Breast epithelium (tissue), 4 donors: ENCODE measurements around the gene CTDSPL. TPM values are rescaled to one million over a fixed set of nuclear protein-coding genes. Genes with fewer than 3 reads are reported as not detected.

Source experiments
- DNase-seq, 2 donors: peaks; one replicate each; pipeline ENCODE4 v3.0.0-alpha.2; 2019; ENCODE audit warnings: low spot score in 2 of 2
- H3K27ac ChIP-seq, 2 donors: fragments of 200-600 bp; sonication (generic) in 1 of 2; one replicate each; pipeline ENCODE4 v1.5.1; 2016 to 2019; ENCODE audit warnings: mild to moderate bottlenecking in 1 of 2
- H3K27me3 ChIP-seq, 2 donors: fragments of 200-600 bp; sonication (generic) in 1 of 2; one replicate each; pipeline versions ENCODE4 v1.5.1 to v1.6.0; 2017 to 2019; ENCODE audit warnings: control low read depth in 1 of 2, mild to moderate bottlenecking in 1 of 2
- H3K36me3 ChIP-seq: fragments of 200-600 bp; one replicate; pipeline ENCODE4 v1.5.1; 2019
- H3K4me1 ChIP-seq, 2 donors: fragments of 200-600 bp; sonication (generic); one replicate each; pipeline ENCODE4 v1.5.1; 2016 to 2019; ENCODE audit warnings: control low read depth in 1 of 2
- H3K4me3 ChIP-seq, 3 donors: fragments of 200-600 bp; sonication (generic); 1 replicate in 2 of 3; 2 replicates in 1 of 3; pipeline ENCODE4 v1.5.1; 2016 to 2019; ENCODE audit warnings: mild to moderate bottlenecking in 3 of 3, moderate library complexity in 2 of 3
- H3K9me3 ChIP-seq, 2 donors: fragments of 200-600 bp; sonication (generic) in 1 of 2; one replicate each; pipeline ENCODE4 v1.5.1; 2016 to 2019; ENCODE audit warnings: control low read depth in 1 of 2
- POLR2A ChIP-seq: fragments of 450-650 bp; IDR thresholded peaks from one replicate; pipeline ENCODE4 v1.6.1; 2016; ENCODE audit warnings: antibody characterized with exemption, mild to moderate bottlenecking, moderate library complexity
- POLR2AphosphoS5 ChIP-seq, 3 donors: sonication (generic); formaldehyde crosslinking; IDR thresholded peaks; one replicate each; pipeline ENCODE4 v1.6.1; 2017; ENCODE audit warnings: antibody characterized with exemption in 3 of 3
- intact Hi-C: fragments of 100-400 bp; cut with DNase I; formaldehyde crosslinking; loops from one replicate; pipeline ENCODE4 v1.15.1; 2023; ENCODE audit warnings: low total_unique reads
- total RNA-seq, 3 donors: library from RNA; depleted of rRNA; stranded (reverse); fragments of >200 nt; gene quantifications; one replicate each; pipeline ENCODE4 v1.1.0, GENCODE V29; 2016
- TF ChIP-seq, protein P1 (sequence below), 3 donors: fragments of 450-650 bp; IDR thresholded peaks; one replicate each; pipeline ENCODE4 v1.5.1; 2016 to 2017; ENCODE audit warnings: antibody characterized with exemption in 3 of 3, mild to moderate bottlenecking in 3 of 3, moderate library complexity in 3 of 3

The CTDSPL gene
- total RNA-seq, 3 donors from 2014 or later, result 40.0 to 80.8 (median 63.1) TPM

- TF ChIP-seq POLR2AphosphoS5 (IDR thresholded peaks at IDR 0.05), result no peak
- TF ChIP-seq POLR2A, result no peak
- TF ChIP-seq, protein P1, sequence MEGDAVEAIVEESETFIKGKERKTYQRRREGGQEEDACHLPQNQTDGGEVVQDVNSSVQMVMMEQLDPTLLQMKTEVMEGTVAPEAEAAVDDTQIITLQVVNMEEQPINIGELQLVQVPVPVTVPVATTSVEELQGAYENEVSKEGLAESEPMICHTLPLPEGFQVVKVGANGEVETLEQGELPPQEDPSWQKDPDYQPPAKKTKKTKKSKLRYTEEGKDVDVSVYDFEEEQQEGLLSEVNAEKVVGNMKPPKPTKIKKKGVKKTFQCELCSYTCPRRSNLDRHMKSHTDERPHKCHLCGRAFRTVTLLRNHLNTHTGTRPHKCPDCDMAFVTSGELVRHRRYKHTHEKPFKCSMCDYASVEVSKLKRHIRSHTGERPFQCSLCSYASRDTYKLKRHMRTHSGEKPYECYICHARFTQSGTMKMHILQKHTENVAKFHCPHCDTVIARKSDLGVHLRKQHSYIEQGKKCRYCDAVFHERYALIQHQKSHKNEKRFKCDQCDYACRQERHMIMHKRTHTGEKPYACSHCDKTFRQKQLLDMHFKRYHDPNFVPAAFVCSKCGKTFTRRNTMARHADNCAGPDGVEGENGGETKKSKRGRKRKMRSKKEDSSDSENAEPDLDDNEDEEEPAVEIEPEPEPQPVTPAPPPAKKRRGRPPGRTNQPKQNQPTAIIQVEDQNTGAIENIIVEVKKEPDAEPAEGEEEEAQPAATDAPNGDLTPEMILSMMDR (IDR thresholded peaks at IDR 0.05), result no peak
- Histone ChIP-seq H3K9me3 (no peaks in the 10 kb centered on the region), H3K36me3 (no peaks in the 10 kb centered on the region), H3K4me1 (peaks cover 6 to 12% of the 10 kb centered on the region in 2 donors), H3K27ac (no peak overlapping the region), H3K4me3 (no peak overlapping the region), H3K27me3 (no peaks in the 10 kb centered on the region)
- intact Hi-C loops, result no loop called here
- no peak for DNase-seq
These were observed 64.9 kb downstream of the CTDSPL start for GRCh38 chr3:37926611-37927010.

- intact Hi-C loops, result no loop called here
- Histone ChIP-seq H3K9me3 (no peaks in the 10 kb centered on the region), H3K27me3 (no peaks in the 10 kb centered on the region), H3K27ac (no peak overlapping the region), H3K36me3 (no peaks in the 10 kb centered on the region), H3K4me1 (peaks cover 0 to 3% of the 10 kb centered on the region in 2 donors), H3K4me3 (no peak overlapping the region)
- TF ChIP-seq, protein P1 (IDR thresholded peaks at IDR 0.05), result no peak
- TF ChIP-seq POLR2A (no peak), POLR2AphosphoS5 (IDR thresholded peaks at IDR 0.05) (no peak)
- no peak for DNase-seq
These were observed 68.8 kb downstream of the CTDSPL start for GRCh38 chr3:37930495-37930894.

GRCh38 chr3:37932505-37932904 lies 70.8 kb downstream of the CTDSPL start:
- Histone ChIP-seq H3K27me3 (no peaks in the 10 kb centered on the region), H3K36me3 (no peaks in the 10 kb centered on the region), H3K4me3 (no peak overlapping the region), H3K4me1 (peaks cover 3 to 7% of the 10 kb centered on the region in 2 donors), H3K27ac (no peak overlapping the region), H3K9me3 (no peaks in the 10 kb centered on the region)
- TF ChIP-seq POLR2A, result no peak
- TF ChIP-seq POLR2AphosphoS5 (IDR thresholded peaks at IDR 0.05), result no peak
- TF ChIP-seq, protein P1 (IDR thresholded peaks at IDR 0.05), result no peak
- DNase-seq, result no peak
- intact Hi-C loops, result no loop called here

- Histone ChIP-seq H3K36me3 (no peaks in the 10 kb centered on the region), H3K27me3 (no peaks in the 10 kb centered on the region), H3K4me1 (peaks cover 3 to 7% of the 10 kb centered on the region in 2 donors), H3K4me3 (no peak overlapping the region), H3K9me3 (no peaks in the 10 kb centered on the region), H3K27ac (peak overlapping the region; percentile 73 to 80)
- DNase-seq, result no peak
- intact Hi-C loops, result no loop called here
- TF ChIP-seq POLR2A (no peak), POLR2AphosphoS5 (IDR thresholded peaks at IDR 0.05) (no peak)
- TF ChIP-seq, protein P1 (IDR thresholded peaks at IDR 0.05), result no peak
These were observed 73.1 kb downstream of the CTDSPL start for GRCh38 chr3:37934631-37935289.

GRCh38 chr3:37935290-37935668 lies 73.6 kb downstream of the CTDSPL start:
- intact Hi-C loops, result no loop called here
- Histone ChIP-seq H3K36me3 (no peaks in the 10 kb centered on the region), H3K4me3 (no peak overlapping the region), H3K4me1 (peaks cover 3 to 7% of the 10 kb centered on the region in 2 donors), H3K27ac (peak overlapping the region; percentile 73 to 80), H3K9me3 (no peaks in the 10 kb centered on the region), H3K27me3 (no peaks in the 10 kb centered on the region)
- TF ChIP-seq, protein P1 (IDR thresholded peaks at IDR 0.05), result no peak
- no peak for TF ChIP-seq POLR2A
- TF ChIP-seq POLR2AphosphoS5 (IDR thresholded peaks at IDR 0.05), result no peak
- no peak for DNase-seq
